ENCODE data around the gene ZHX3. TPM values are rescaled to one million over a fixed set of nuclear protein-coding genes. Genes with fewer than 3 reads are reported as not detected.
"Not testable (repeated sequence)": the region's sequence is repeated elsewhere in the genome, so short reads cannot be mapped to it uniquely, and the experiment has no call there.

Gene ZHX3
- total RNA-seq, 1 donor from 2014 or later: 13.4 TPM

DNA sequence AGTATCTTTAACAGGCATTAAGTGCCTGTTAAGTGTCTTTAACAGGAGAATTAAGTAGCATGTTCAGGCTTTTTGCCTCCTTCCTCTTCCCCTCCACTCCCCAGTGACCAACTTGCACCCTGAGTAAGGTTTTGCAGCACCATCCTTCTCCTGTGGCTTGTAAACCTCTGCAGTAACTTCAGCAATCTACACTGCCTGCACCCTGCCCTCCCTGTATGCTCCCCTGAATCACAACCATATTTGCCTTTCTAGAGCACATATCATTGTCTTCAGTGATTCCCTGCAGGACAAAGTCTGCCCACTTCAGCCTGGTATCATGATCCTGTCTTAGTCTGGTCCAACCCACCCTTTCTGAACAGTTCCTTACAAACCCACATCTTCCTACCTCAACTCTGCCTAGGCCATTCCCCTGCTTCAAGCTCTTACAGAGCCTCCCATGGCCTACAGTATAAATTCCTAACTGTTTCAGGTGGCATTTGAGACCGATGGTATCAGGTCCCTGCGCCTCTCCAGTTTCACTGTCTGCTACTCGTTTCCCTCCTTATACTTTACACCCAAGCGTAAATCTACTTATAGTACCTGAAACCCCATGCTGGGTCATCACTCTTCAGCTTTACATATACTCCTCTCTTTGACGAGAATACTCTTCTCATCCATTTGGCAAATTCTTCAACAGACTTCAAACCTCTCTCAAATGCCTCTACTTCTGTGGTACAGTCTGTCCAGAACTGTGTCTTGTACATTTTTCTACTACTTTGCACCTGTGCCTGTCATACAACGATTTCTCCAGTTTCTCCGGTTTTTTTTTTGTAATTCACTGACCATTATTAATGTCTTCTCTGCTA, 69.8 kb downstream of the ZHX3 start:
- DNase-seq (ENCODE audit: low read depth): no peak
- no peak overlapping the region for H3K4me3 ChIP-seq (ENCODE audit: low read depth, low read length)
- TF ChIP-seq, protein P1, sequence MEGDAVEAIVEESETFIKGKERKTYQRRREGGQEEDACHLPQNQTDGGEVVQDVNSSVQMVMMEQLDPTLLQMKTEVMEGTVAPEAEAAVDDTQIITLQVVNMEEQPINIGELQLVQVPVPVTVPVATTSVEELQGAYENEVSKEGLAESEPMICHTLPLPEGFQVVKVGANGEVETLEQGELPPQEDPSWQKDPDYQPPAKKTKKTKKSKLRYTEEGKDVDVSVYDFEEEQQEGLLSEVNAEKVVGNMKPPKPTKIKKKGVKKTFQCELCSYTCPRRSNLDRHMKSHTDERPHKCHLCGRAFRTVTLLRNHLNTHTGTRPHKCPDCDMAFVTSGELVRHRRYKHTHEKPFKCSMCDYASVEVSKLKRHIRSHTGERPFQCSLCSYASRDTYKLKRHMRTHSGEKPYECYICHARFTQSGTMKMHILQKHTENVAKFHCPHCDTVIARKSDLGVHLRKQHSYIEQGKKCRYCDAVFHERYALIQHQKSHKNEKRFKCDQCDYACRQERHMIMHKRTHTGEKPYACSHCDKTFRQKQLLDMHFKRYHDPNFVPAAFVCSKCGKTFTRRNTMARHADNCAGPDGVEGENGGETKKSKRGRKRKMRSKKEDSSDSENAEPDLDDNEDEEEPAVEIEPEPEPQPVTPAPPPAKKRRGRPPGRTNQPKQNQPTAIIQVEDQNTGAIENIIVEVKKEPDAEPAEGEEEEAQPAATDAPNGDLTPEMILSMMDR (conservative IDR thresholded peaks at IDR 0.05; ENCODE audit: low read depth, low read length): no peak

- H3K4me3 ChIP-seq (ENCODE audit: low read depth, low read length): no peak overlapping the region
- DNase-seq (ENCODE audit: low read depth): no peak
- TF ChIP-seq, protein P1 (conservative IDR thresholded peaks at IDR 0.05; ENCODE audit: low read depth, low read length): peak; percentile 14
Measured at GRCh38 chr20:41245086-41245707, 72.3 kb downstream of the ZHX3 start.

DNA sequence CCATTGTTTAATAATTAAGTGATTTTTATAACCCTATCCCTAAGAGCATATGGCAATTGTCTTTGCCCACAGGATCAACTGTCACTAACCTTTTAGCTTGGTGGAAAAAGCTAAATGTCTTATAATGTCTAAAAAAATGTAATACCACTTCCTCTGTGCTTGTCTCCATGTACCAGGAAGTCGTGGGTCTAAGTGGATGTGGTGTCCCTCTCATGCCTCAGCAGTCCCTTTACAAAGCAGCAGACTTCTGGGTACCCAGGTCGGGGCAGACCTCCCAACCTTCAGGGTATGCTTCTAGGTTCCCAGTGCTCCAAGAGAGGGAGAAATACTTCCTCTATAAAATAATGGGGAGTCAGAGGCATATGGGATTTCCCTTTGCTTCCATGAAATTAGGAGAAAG, 74.7 kb downstream of the ZHX3 start:
- TF ChIP-seq, protein P1 (conservative IDR thresholded peaks at IDR 0.05; ENCODE audit: low read depth, low read length): no peak
- H3K4me3 ChIP-seq (ENCODE audit: low read depth, low read length): no peak overlapping the region
- no peak for DNase-seq (ENCODE audit: low read depth)

GRCh38 chr20:41242352-41242751, 75.2 kb downstream of the ZHX3 start:
- TF ChIP-seq, protein P1 (conservative IDR thresholded peaks at IDR 0.05; ENCODE audit: low read depth, low read length): no peak
- H3K4me3 ChIP-seq (ENCODE audit: low read depth, low read length): no peak overlapping the region
- no peak for DNase-seq (ENCODE audit: low read depth)

DNA sequence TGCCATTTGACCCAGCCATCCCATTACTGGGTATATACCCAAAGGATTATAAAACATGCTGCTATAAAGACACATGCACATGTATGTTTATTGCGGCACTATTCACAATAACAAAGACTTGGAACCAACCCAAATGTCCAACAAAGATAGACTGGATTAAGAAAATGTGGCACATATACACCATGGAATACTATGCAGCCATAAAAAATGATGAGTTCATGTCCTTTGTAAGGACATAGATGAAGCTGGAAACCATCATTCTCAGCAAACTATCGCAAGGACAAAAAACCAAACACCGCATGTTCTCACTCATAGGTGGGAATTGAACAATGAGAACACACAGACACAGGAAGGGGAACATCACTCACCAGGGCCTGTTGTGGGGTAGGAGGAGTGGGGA, 80.3 kb downstream of the ZHX3 start:
- not testable (repeated sequence) for H3K4me3 ChIP-seq (ENCODE audit: low read depth, low read length); DNase-seq (ENCODE audit: low read depth)

GRCh38 chr20:41236818-41237217, 80.7 kb downstream of the ZHX3 start:
- not testable (repeated sequence) for H3K4me3 ChIP-seq (ENCODE audit: low read depth, low read length); DNase-seq (ENCODE audit: low read depth)

- no peak overlapping the region for H3K4me3 ChIP-seq (ENCODE audit: low read depth, low read length)
- no peak for DNase-seq (ENCODE audit: low read depth)
- TF ChIP-seq, protein P1 (conservative IDR thresholded peaks at IDR 0.05; ENCODE audit: low read depth, low read length): no peak
Measured at GRCh38 chr20:41234546-41234945, 83.0 kb downstream of the ZHX3 start.

GRCh38 chr20:41234041-41234440, 83.5 kb downstream of the ZHX3 start:
- no peak overlapping the region for H3K4me3 ChIP-seq (ENCODE audit: low read depth, low read length)
- no peak for DNase-seq (ENCODE audit: low read depth)
- TF ChIP-seq, protein P1 (conservative IDR thresholded peaks at IDR 0.05; ENCODE audit: low read depth, low read length): no peak
